Smooth muscle cell (in vitro differentiated cells): ENCODE data around the gene NFIB. TPM values are rescaled to one million over a fixed set of nuclear protein-coding genes. Genes with fewer than 3 reads are reported as not detected.

Experiments used
- DNase-seq: peaks from one replicate; lab custom pipeline; 2025; ENCODE audit not compliant: unreplicated experiment; lab: John Stamatoyannopoulos, UW
- H2AFZ ChIP-seq: fragments of 200-600 bp; sonication (generic); 2 replicates; pipeline ENCODE4 v1.6.0; 2016; ENCODE audit warnings: antibody characterized with exemption, low read depth, mild to moderate bottlenecking
- H3F3A ChIP-seq: fragments of 200-600 bp; sonication (generic); 2 replicates; pipeline ENCODE4 v1.6.0; 2017; ENCODE audit warnings: antibody characterized with exemption, low read depth
- H3K27ac ChIP-seq: fragments of 200-600 bp; sonication (generic); 2 replicates; pipeline ENCODE4 v1.5.1; 2016; ENCODE audit warnings: low read depth, mild to moderate bottlenecking
- H3K27me3 ChIP-seq: fragments of 200-600 bp; sonication (generic); 2 replicates; pipeline ENCODE4 v1.6.1; 2016; ENCODE audit warnings: low read depth, mild to moderate bottlenecking
- H3K36me3 ChIP-seq: fragments of 200-600 bp; sonication (generic); 2 replicates; pipeline ENCODE4 v1.5.1; 2016; ENCODE audit warnings: low read depth
- H3K4me1 ChIP-seq: fragments of 200-600 bp; sonication (generic); 2 replicates; pipeline ENCODE4 v1.5.1; 2016; ENCODE audit warnings: low read depth
- H3K4me2 ChIP-seq: fragments of 200-600 bp; sonication (generic); 2 replicates; pipeline ENCODE4 v1.6.0; 2016; ENCODE audit warnings: mild to moderate bottlenecking
- H3K4me3 ChIP-seq: fragments of 200-600 bp; sonication (generic); 2 replicates; pipeline ENCODE4 v1.5.1; 2016; ENCODE audit warnings: mild to moderate bottlenecking
- H3K79me2 ChIP-seq: fragments of 200-600 bp; sonication (generic); 2 replicates; pipeline ENCODE4 v1.6.0; 2016; ENCODE audit warnings: low read depth, mild to moderate bottlenecking
- H3K9ac ChIP-seq: fragments of 200-600 bp; sonication (generic); 2 replicates; pipeline ENCODE4 v1.6.0; 2016; ENCODE audit warnings: low read depth
- H3K9me3 ChIP-seq: fragments of 200-600 bp; sonication (generic); replicated peaks from 2 replicates; pipeline ENCODE4 v1.5.1; 2016; ENCODE audit warnings: low read depth
- H4K20me1 ChIP-seq: fragments of 200-600 bp; sonication (generic); 2 replicates; pipeline ENCODE4 v1.6.0; 2016; ENCODE audit warnings: low read depth
- CTCF ChIP-seq: fragments of 200-600 bp; sonication (generic); IDR thresholded peaks from 2 replicates; pipeline ENCODE4 v1.5.1; 2017; ENCODE audit warnings: borderline replicate concordance, mild to moderate bottlenecking, antibody characterized with exemption; ENCODE audit not compliant: insufficient read depth, poor library complexity, severe bottlenecking
- WGBS: methylation state at CpG from one replicate; pipeline ENCODE4 v1.1.7; 2016; ENCODE audit warnings: low lambda C conversion rate; 5-methylcytosine and 5-hydroxymethylcytosine counted together
- polyA plus RNA-seq: library from polyadenylated mRNA; unstranded; fragments of >200 nt; fragmentation: Nextera tagmentation; extraction: Ambion mirVana; gene quantifications from 2 replicates; pipeline ENCODE4 v1.2.1, GENCODE V29; 2016
- total RNA-seq: library from RNA; depleted of rRNA; stranded (reverse); fragments of >200 nt; gene quantifications from 2 replicates; pipeline ENCODE4 v1.2.3, GENCODE V29; 2014

NFIB gene
- total and polyA plus RNA-seq, 2 experiments from 2014 or later = 0.93 to 1.7 TPM

GRCh38 chr9:14240537-14240936 lies 73.4 kb downstream of the NFIB start:
- Histone ChIP-seq H3K79me2 (no peaks in the 10 kb centered on the region), H3K9ac (no peak overlapping the region), H4K20me1 (no peaks in the 10 kb centered on the region), H3K4me2 (no peak overlapping the region), H3K4me1 (peaks cover 4% of the 10 kb centered on the region), H3K9me3 (no peaks in the 10 kb centered on the region), H3K4me3 (no peak overlapping the region), H3F3A (no peaks in the 10 kb centered on the region), H3K27me3 (peaks cover 62% of the 10 kb centered on the region), H3K36me3 (no peaks in the 10 kb centered on the region), H3K27ac (no peak overlapping the region), H2AFZ (no peak overlapping the region)
- WGBS = 87% methylated on average over 6 of the region's 6 CpGs
- no peak for TF ChIP-seq CTCF
- DNase-seq = no peak

GRCh38 chr9:14238518-14238917 lies 75.4 kb downstream of the NFIB start:
- no peaks in the 10 kb centered on the region for H3K79me2 ChIP-seq
- H3K9me3 ChIP-seq = no peaks in the 10 kb centered on the region
- H3K4me2 ChIP-seq = no peak overlapping the region
- TF ChIP-seq CTCF = no peak
- WGBS = 38% methylated on average over 4 of the region's 4 CpGs
- H3K27ac ChIP-seq = no peak overlapping the region
- no peak overlapping the region for H3K9ac ChIP-seq
- peaks cover 4% of the 10 kb centered on the region for H3K4me1 ChIP-seq
- H3K36me3 ChIP-seq = no peaks in the 10 kb centered on the region
- H4K20me1 ChIP-seq = no peaks in the 10 kb centered on the region
- peaks cover 67% of the 10 kb centered on the region for H3K27me3 ChIP-seq
- DNase-seq = no peak
- no peak overlapping the region for H2AFZ ChIP-seq
- no peaks in the 10 kb centered on the region for H3F3A ChIP-seq
- H3K4me3 ChIP-seq = no peak overlapping the region

- DNase-seq = no peak
- no peaks in the 10 kb centered on the region for H3F3A ChIP-seq
- peaks cover 67% of the 10 kb centered on the region for H3K27me3 ChIP-seq
- H3K9ac ChIP-seq = no peak overlapping the region
- no peaks in the 10 kb centered on the region for H3K36me3 ChIP-seq
- H3K4me2 ChIP-seq = no peak overlapping the region
- no peak for TF ChIP-seq CTCF
- peaks cover 4% of the 10 kb centered on the region for H3K4me1 ChIP-seq
- H3K27ac ChIP-seq = no peak overlapping the region
- no peak overlapping the region for H2AFZ ChIP-seq
- no peaks in the 10 kb centered on the region for H4K20me1 ChIP-seq
- no peak overlapping the region for H3K4me3 ChIP-seq
- H3K79me2 ChIP-seq = no peaks in the 10 kb centered on the region
- H3K9me3 ChIP-seq = no peaks in the 10 kb centered on the region
- 40% methylated on average over 3 of the region's 3 CpGs for WGBS
Measured at GRCh38 chr9:14238079-14238478, 75.9 kb downstream of the NFIB start.

- no peak overlapping the region for H3K4me3 ChIP-seq
- no peaks in the 10 kb centered on the region for H3K36me3 ChIP-seq
- no peak for DNase-seq
- peaks cover 74% of the 10 kb centered on the region for H3K27me3 ChIP-seq
- no peaks in the 10 kb centered on the region for H4K20me1 ChIP-seq
- 61% methylated on average over 1 of the region's 1 CpG for WGBS
- H3K9me3 ChIP-seq = no peaks in the 10 kb centered on the region
- no peak overlapping the region for H3K27ac ChIP-seq
- no peak overlapping the region for H3K4me2 ChIP-seq
- no peaks in the 10 kb centered on the region for H3F3A ChIP-seq
- no peak overlapping the region for H3K9ac ChIP-seq
- H3K4me1 ChIP-seq = peaks cover 9% of the 10 kb centered on the region
- H2AFZ ChIP-seq = no peak overlapping the region
- no peak for TF ChIP-seq CTCF
- no peaks in the 10 kb centered on the region for H3K79me2 ChIP-seq
Measured at GRCh38 chr9:14236591-14236990, 77.3 kb downstream of the NFIB start.
